Psoas muscle (tissue), 8 donors: ENCODE results near the gene NRM. TPM values are rescaled to one million over a fixed set of nuclear protein-coding genes. Genes with fewer than 3 reads are reported as not detected.
A peak's percentile ranks its signal among the peaks of the same experiment; 100 is the strongest.
"Not testable (repeated sequence)": the region's sequence is repeated elsewhere in the genome, so short reads cannot be mapped to it uniquely, and the experiment has no call there.

ENCODE experiments used
- ATAC-seq, 4 donors: fragments of 200-7000 bp; cut with Tn5 transposase; one replicate each; pipeline ENCODE4 v1.9.1; 2020; ENCODE audit warnings: moderate library complexity in 3 of 4, mild to moderate bottlenecking in 2 of 4
- DNase-seq, 2 donors: peaks; one replicate each; pipeline ENCODE4 v3.0.0-alpha.2; 2020
- H3K27ac ChIP-seq: fragments of 200-600 bp; one replicate; pipeline ENCODE4 v1.8.0; 2022
- H3K27me3 ChIP-seq, 3 donors: fragments of 200-600 bp in 1 of 3; one replicate each; pipeline versions ENCODE4 v1.6.1 to v1.8.0; 2013 to 2022; ENCODE audit warnings: low read length in 2 of 3, mild to moderate bottlenecking in 2 of 3, moderate library complexity in 1 of 3; ENCODE audit not compliant: insufficient read depth in 3 of 3
- H3K36me3 ChIP-seq, 2 donors: fragments of 200-600 bp in 1 of 2; one replicate each; pipeline versions ENCODE4 v1.6.1 to v1.8.0; 2013 to 2022; ENCODE audit warnings: low read depth in 1 of 2, mild to moderate bottlenecking in 1 of 2, moderate library complexity in 1 of 2; ENCODE audit not compliant: insufficient read depth in 1 of 2
- H3K4me1 ChIP-seq: fragments of 200-600 bp; one replicate; pipeline ENCODE4 v1.8.0; 2022
- H3K4me3 ChIP-seq: fragments of 200-600 bp; one replicate; pipeline ENCODE4 v1.8.0; 2022; ENCODE audit warnings: mild to moderate bottlenecking
- H3K9me3 ChIP-seq: fragments of 200-600 bp; one replicate; pipeline ENCODE4 v1.8.0; 2022
- CTCF ChIP-seq: fragments of 200-600 bp; IDR thresholded peaks from one replicate; pipeline ENCODE4 v1.8.0; 2022; ENCODE audit warnings: antibody characterized with exemption
- WGBS, 3 donors: extraction: QIAGEN DNeasy Blood & Tissue Kit; methylation state at CpG; one replicate each; pipeline versions ENCODE4 v1.1.6 to v1.1.7; 2013; 5-methylcytosine and 5-hydroxymethylcytosine counted together
- intact Hi-C, 2 donors: fragments of 100-400 bp; cut with DNase I; formaldehyde crosslinking; loops; one replicate each; pipeline versions ENCODE4 v1.11.0 to v1.14.2; 2022
- polyA plus RNA-seq, 3 donors: library from polyadenylated mRNA; stranded (reverse); fragments of 200-250 nt; gene quantifications; one replicate each; pipeline ENCODE4 v1.2.3, GENCODE V29; 2013
- total RNA-seq, 4 donors: library from RNA; stranded (reverse); fragmentation: NEBNext Ultra II Directional in 2 of 4; extraction: Animal tissue kit (Norgen Biotek cat#: 25700) in 2 of 4; gene quantifications; one replicate each; pipeline versions ENCODE4 v1.2.1 to v1.2.4, GENCODE V29; 2021 to 2023
- donor health status: healthy with polysubstance abuse.
- donor health status: DM: no; HTN: no; CAD: no; lungs with moderate emphysema.
- donor health status: Bipolar disorder and iron deficiency.
- donor health status: healthy.
- donor health status: DM: yes; HTN: yes; CAD: no.
- donor health status: DM: no; HTN: no; CAD: no.
- donor health status: DM: no; HTN: no; CAD: no.
- donor health status: DM: yes; HTN: yes; CAD: no.

Gene NRM
- total and polyA plus RNA-seq, 7 donors, result 1.8 to 4.1 (median 2.4) TPM

GRCh38 chr6:30722280-30723112 lies 31.7 kb upstream of the NRM start:
- peak overlapping the region; percentile 96 for H3K4me3 ChIP-seq
- DNase-seq (peak; percentile 81 to 88), ATAC-seq (peak; percentile 19 to 47 (median 24))
- no peaks in the 10 kb centered on the region for H3K27me3 ChIP-seq
- H3K4me1 ChIP-seq, result peaks cover 29% of the 10 kb centered on the region
- WGBS, 3 donors, result 16 to 22% (median 20%) methylated on average over 27 of the region's 27 CpGs
- peak overlapping the region; percentile 98 for H3K27ac ChIP-seq
- no peaks in the 10 kb centered on the region for H3K9me3 ChIP-seq
- peaks cover 4 to 51% of the 10 kb centered on the region in 2 donors for H3K36me3 ChIP-seq
- intact Hi-C loops, result loop anchor here (1.0 to 10.0 kb wide), 2 partner anchors 43 to 178 kb away; no protein-coding TSS in a partner anchor
- TF ChIP-seq CTCF, result peak; percentile 99

- peaks cover 29% of the 10 kb centered on the region for H3K4me1 ChIP-seq
Measured at GRCh38 chr6:30722025-30722279, 31.2 kb upstream of the NRM start.

GRCh38 chr6:30721198-30722024 lies 30.6 kb upstream of the NRM start:
- Histone ChIP-seq H3K27ac (peak overlapping the region; percentile 98), H3K9me3 (no peaks in the 10 kb centered on the region), H3K4me1 (peaks cover 33% of the 10 kb centered on the region), H3K4me3 (peak overlapping the region; percentile 96), H3K27me3 (no peaks in the 10 kb centered on the region), H3K36me3 (peaks cover 4 to 40% of the 10 kb centered on the region in 2 donors)
- intact Hi-C loops, result loop anchor here (1.0 to 10.0 kb wide), 4 partner anchors 35 to 177 kb away; partner anchors contain the start of genes MRPS18B (in 1 of the 2), PPP1R10 (in 1 of the 2) and PPP1R18 (in 1 of the 2)
- DNase-seq, result peak; percentile 94 to 96
- peak; percentile 73 to 79 (median 77) for ATAC-seq
- WGBS, 3 donors, result 2 to 7% (median 5%) methylated on average over 50 to 71 of the region's 71 CpGs
- TF ChIP-seq CTCF, result peak; percentile 44

More at GRCh38 chr6:30722025-30722279, 31.2 kb upstream of the NRM start:
- DNase-seq, result peak in 1 of 2 donors; percentile 59
- peaks cover 4 to 45% of the 10 kb centered on the region in 2 donors for H3K36me3 ChIP-seq
- 22 to 35% (median 29%) methylated on average over 10 of the region's 10 CpGs for WGBS, 3 donors
- ATAC-seq, H3K27me3 ChIP-seq, H3K9me3 ChIP-seq: not testable (repeated sequence)
- intact Hi-C loops, result loop anchor here (1.0 to 10.0 kb wide), 2 partner anchors 43 to 177 kb away; no protein-coding TSS in a partner anchor
- peak overlapping the region; percentile 98 for H3K27ac ChIP-seq
- peak overlapping the region; percentile 96 for H3K4me3 ChIP-seq

GRCh38 chr6:30720738-30721197 lies 30.0 kb upstream of the NRM start:
- Histone ChIP-seq H3K9me3 (no peaks in the 10 kb centered on the region), H3K36me3 (peaks cover 4 to 35% of the 10 kb centered on the region in 2 donors), H3K27ac (peak overlapping the region; percentile 98), H3K4me1 (peaks cover 39% of the 10 kb centered on the region), H3K27me3 (no peaks in the 10 kb centered on the region), H3K4me3 (peak overlapping the region; percentile 96)
- intact Hi-C loops, result loop anchor here in 1 of 2 donors (2.0 to 10.0 kb wide), 3 partner anchors 34 to 176 kb away; partner anchors contain the start of genes MRPS18B, PPP1R10 and PPP1R18
- 0 to 1% (median 0%) methylated on average over 28 to 29 of the region's 29 CpGs for WGBS, 3 donors
- DNase-seq (peak; percentile 79 to 84), ATAC-seq (peak; percentile 15 to 37 (median 33))
- TF ChIP-seq CTCF, result no peak
